GM18861 (cell line): ENCODE data around the gene PLAC8L1.
A peak's percentile ranks its signal among the peaks of the same experiment; 100 is the strongest.

ENCODE experiments used
- ATAC-seq: cut with Tn5 transposase; IDR thresholded peaks from one replicate; pipeline ENCODE4 v1.9.1; 2021; ENCODE audit not compliant: unreplicated experiment

The PLAC8L1 gene

GRCh38 chr5:146047396-146047795, 58.0 kb downstream of the PLAC8L1 start:
- no peak for ATAC-seq

GRCh38 chr5:146043722-146044121, 61.7 kb downstream of the PLAC8L1 start:
- no peak for ATAC-seq

GRCh38 chr5:146042628-146043279, 62.6 kb downstream of the PLAC8L1 start:
- no peak for ATAC-seq

GRCh38 chr5:146041180-146041789, 64.1 kb downstream of the PLAC8L1 start:
- peak; percentile 81 for ATAC-seq

GRCh38 chr5:146040527-146040926, 64.8 kb downstream of the PLAC8L1 start:
- no peak for ATAC-seq

GRCh38 chr5:146039420-146039819, 66.0 kb downstream of the PLAC8L1 start:
- ATAC-seq = no peak

- ATAC-seq = no peak
Measured at GRCh38 chr5:146034605-146035004, 70.8 kb downstream of the PLAC8L1 start.
